Neuronal stem cell (in vitro differentiated cells): ENCODE measurements around the gene DNHD1.

ENCODE experiments used
- DNase-seq: peaks from one replicate; pipeline ENCODE4 v3.0.0-alpha.2; 2013; ENCODE audit warnings: low spot score
- H2AFZ ChIP-seq: one replicate; pipeline ENCODE4 v1.6.1; 2013; ENCODE audit warnings: mild to moderate bottlenecking, low read length, inconsistent platforms
- H2AK5ac ChIP-seq: 2 replicates; pipeline ENCODE4 v1.6.1; 2013; ENCODE audit warnings: low read depth, mild to moderate bottlenecking, inconsistent platforms, low read length, moderate library complexity, mixed read lengths
- H2BK120ac ChIP-seq: 2 replicates; pipeline ENCODE4 v1.6.1; 2013; ENCODE audit warnings: low read depth, mild to moderate bottlenecking, inconsistent platforms, low read length, moderate library complexity, mixed read lengths
- H2BK12ac ChIP-seq: one replicate; pipeline ENCODE4 v1.6.1; 2013; ENCODE audit warnings: low read length, inconsistent platforms
- H2BK15ac ChIP-seq: 2 replicates; pipeline ENCODE4 v1.6.1; 2013; ENCODE audit warnings: mild to moderate bottlenecking, low read length, inconsistent platforms, mixed read lengths
- H2BK5ac ChIP-seq: one replicate; pipeline ENCODE4 v1.6.1; 2013; ENCODE audit warnings: inconsistent platforms, mild to moderate bottlenecking, low read length, moderate library complexity
- H3K14ac ChIP-seq: one replicate; pipeline ENCODE4 v1.6.1; 2013; ENCODE audit warnings: low read length, inconsistent platforms
- H3K18ac ChIP-seq: 2 replicates; pipeline ENCODE4 v1.6.1; 2013; ENCODE audit warnings: low read length, inconsistent platforms
- H3K23ac ChIP-seq: 2 replicates; pipeline ENCODE4 v1.6.1; 2013; ENCODE audit warnings: low read depth, mild to moderate bottlenecking, mixed read lengths, low read length, inconsistent platforms; ENCODE audit not compliant: poor library complexity
- H3K27ac ChIP-seq: replicated peaks from 3 replicates; pipeline ENCODE4 v1.5.1; 2013; ENCODE audit warnings: low read length, inconsistent platforms
- H3K27me3 ChIP-seq, 3 experiments: 2 replicates each; pipeline ENCODE4 v1.6.1; 2013; ENCODE audit warnings: low read length in 3 of 3, mild to moderate bottlenecking in 2 of 3, inconsistent platforms in 1 of 3, low read depth in 1 of 3, mixed read lengths in 1 of 3, moderate library complexity in 1 of 3; ENCODE audit not compliant: control insufficient read depth in 3 of 3, insufficient read depth in 3 of 3
- H3K36me3 ChIP-seq, 2 donors: replicated peaks in 1 of 2; 2 replicates each; pipeline ENCODE4 v1.6.1; 2013; ENCODE audit warnings: low read length in 2 of 2; ENCODE audit not compliant: control insufficient read depth in 2 of 2, insufficient read depth in 2 of 2
- H3K4ac ChIP-seq: 2 replicates; pipeline ENCODE4 v1.6.1; 2013; ENCODE audit warnings: inconsistent platforms, mild to moderate bottlenecking, low read length, moderate library complexity
- H3K4me1 ChIP-seq, 2 donors: 1 replicate in 1 of 2; 2 replicates in 1 of 2; pipeline ENCODE4 v1.6.1; 2013; ENCODE audit warnings: low read length in 2 of 2, low read depth in 1 of 2; ENCODE audit not compliant: control insufficient read depth in 2 of 2, insufficient read depth in 1 of 2
- H3K4me2 ChIP-seq: one replicate; pipeline ENCODE4 v1.6.1; 2013; ENCODE audit warnings: mild to moderate bottlenecking, low read length, inconsistent platforms; ENCODE audit not compliant: insufficient read depth, poor library complexity, severe bottlenecking
- H3K4me3 ChIP-seq, 2 donors: 2 replicates each; pipeline ENCODE4 v1.5.1; 2013; ENCODE audit warnings: low read length in 2 of 2, mild to moderate bottlenecking in 2 of 2, inconsistent platforms in 1 of 2, moderate library complexity in 1 of 2
- H3K79me1 ChIP-seq: one replicate; pipeline ENCODE4 v1.6.1; 2013; ENCODE audit warnings: low read depth, mild to moderate bottlenecking, inconsistent platforms, low read length, moderate library complexity
- H3K9ac ChIP-seq: one replicate; pipeline ENCODE4 v1.6.1; 2013; ENCODE audit warnings: mild to moderate bottlenecking, low read depth, low read length, inconsistent platforms; ENCODE audit not compliant: poor library complexity
- H3K9me3 ChIP-seq, 2 donors: replicated peaks in 1 of 2; 2 replicates each; pipeline versions ENCODE3 to v1.6.1; 2013; ENCODE audit warnings: low read length in 2 of 2, mild to moderate bottlenecking in 2 of 2, inconsistent platforms in 1 of 2, low read depth in 1 of 2, mixed read lengths in 1 of 2, moderate library complexity in 1 of 2; ENCODE audit not compliant: control insufficient read depth in 2 of 2, insufficient read depth in 1 of 2
- H4K8ac ChIP-seq: one replicate; pipeline ENCODE4 v1.6.1; 2013; ENCODE audit warnings: low read depth, mild to moderate bottlenecking, inconsistent platforms, low read length, moderate library complexity
- H4K91ac ChIP-seq: one replicate; pipeline ENCODE4 v1.6.1; 2013; ENCODE audit warnings: low read length, low read depth, mild to moderate bottlenecking, inconsistent platforms; ENCODE audit not compliant: poor library complexity
- WGBS, 2 donors: extraction: QIAGEN DNeasy Blood & Tissue Kit; methylation state at CpG; one replicate each; pipeline ENCODE4 v1.1.7; 2013; ENCODE audit warnings: missing lambda C conversion rate in 2 of 2, mixed read lengths in 1 of 2; ENCODE audit not compliant: insufficient read length in 2 of 2, insufficient replicate concordance in 1 of 2; ENCODE audit errors: extremely low coverage in 2 of 2; 5-methylcytosine and 5-hydroxymethylcytosine counted together

Gene DNHD1

DNA sequence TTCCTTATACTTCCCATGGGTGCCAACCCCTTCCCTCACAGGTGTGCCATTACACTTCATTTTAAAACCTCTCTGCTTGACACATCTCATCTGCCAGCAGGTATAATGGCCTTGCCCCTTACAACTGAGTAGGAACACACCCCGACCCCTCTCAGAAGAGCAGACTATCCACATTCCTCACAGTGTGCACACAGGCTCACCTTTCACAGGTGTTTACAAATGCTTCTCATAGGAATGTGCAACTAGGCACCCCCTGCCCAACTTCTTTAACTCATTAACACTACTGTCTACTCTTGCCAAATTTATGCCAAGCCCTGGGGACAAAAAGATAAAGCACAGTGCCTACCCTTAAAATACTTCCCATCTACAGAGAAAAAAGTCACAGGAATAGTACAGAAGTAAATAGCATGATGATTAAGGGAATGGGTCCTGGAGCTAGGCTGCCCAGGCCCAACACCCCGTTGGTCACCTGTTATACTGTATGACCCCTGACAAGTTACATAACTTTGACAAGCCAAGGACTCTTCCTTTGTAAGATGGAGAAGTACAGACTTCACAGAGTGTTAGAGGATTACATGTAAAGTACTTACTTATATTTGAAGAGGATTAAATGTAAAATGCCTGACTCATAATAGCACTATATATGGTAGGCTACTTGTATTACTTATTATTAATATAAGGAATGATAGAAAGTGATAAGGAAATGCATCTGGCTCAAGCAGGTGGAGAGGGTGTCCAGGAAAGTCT lies 38.6 kb upstream of the DNHD1 start:
- H3K9me3 ChIP-seq, result no peaks in the 10 kb centered on the region
- no peak overlapping the region for H3K4me2 ChIP-seq
- peaks cover 29 to 55% of the 10 kb centered on the region in 2 donors for H3K36me3 ChIP-seq
- no peak overlapping the region for H3K4ac ChIP-seq
- DNase-seq, result no peak
- no peak overlapping the region for H4K8ac ChIP-seq
- H2BK15ac ChIP-seq, result no peak overlapping the region
- no peak overlapping the region for H3K18ac ChIP-seq
- H3K79me1 ChIP-seq, result peaks cover 3% of the 10 kb centered on the region
- H3K27me3 ChIP-seq, result no peaks in the 10 kb centered on the region
- no peak overlapping the region for H3K14ac ChIP-seq
- H2AFZ ChIP-seq, result no peak overlapping the region
- H3K4me1 ChIP-seq, result no peaks in the 10 kb centered on the region
- H2AK5ac ChIP-seq, result no peak overlapping the region
- no peak overlapping the region for H4K91ac ChIP-seq
- no peak overlapping the region for H2BK12ac ChIP-seq
- no peak overlapping the region for H3K23ac ChIP-seq
- H2BK5ac ChIP-seq, result no peak overlapping the region
- no peak overlapping the region for H3K9ac ChIP-seq
- H3K4me3 ChIP-seq, result no peak overlapping the region
- WGBS, 2 donors, result no CpG with 5 or more reads among the region's 2 CpGs
- H3K27ac ChIP-seq, result no peak overlapping the region
- H2BK120ac ChIP-seq, result no peak overlapping the region

DNA sequence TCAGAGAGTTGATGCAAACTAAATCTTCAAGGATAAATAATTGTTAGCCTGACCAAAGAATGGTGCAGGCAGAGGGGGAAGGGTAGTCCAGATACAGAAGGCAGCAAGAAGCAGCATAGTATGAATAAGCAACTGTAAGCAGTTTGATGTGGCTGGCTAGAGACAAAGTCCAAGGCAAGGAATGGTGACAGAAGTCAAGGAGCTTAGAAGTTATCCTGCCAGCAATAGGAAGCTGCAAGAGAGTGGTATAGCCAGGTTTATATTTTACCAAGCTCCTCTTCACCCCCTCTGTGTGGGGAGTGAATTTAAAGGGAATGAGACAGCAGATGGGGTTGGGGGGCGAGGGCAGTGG lies 38.0 kb upstream of the DNHD1 start:
- H2BK120ac ChIP-seq, result no peak overlapping the region
- no peaks in the 10 kb centered on the region for H3K27me3 ChIP-seq
- H2AK5ac ChIP-seq, result no peak overlapping the region
- H4K91ac ChIP-seq, result no peak overlapping the region
- no peak overlapping the region for H3K18ac ChIP-seq
- DNase-seq, result no peak
- no peak overlapping the region for H2BK15ac ChIP-seq
- peaks cover 29 to 61% of the 10 kb centered on the region in 2 donors for H3K36me3 ChIP-seq
- H3K23ac ChIP-seq, result no peak overlapping the region
- no peaks in the 10 kb centered on the region for H3K9me3 ChIP-seq
- no peak overlapping the region for H2AFZ ChIP-seq
- H3K79me1 ChIP-seq, result peaks cover 3% of the 10 kb centered on the region
- H2BK5ac ChIP-seq, result no peak overlapping the region
- H3K4me3 ChIP-seq, result no peak overlapping the region
- no CpG with 5 or more reads among the region's 1 CpG for WGBS, 2 donors
- no peak overlapping the region for H3K14ac ChIP-seq
- H2BK12ac ChIP-seq, result no peak overlapping the region
- H3K9ac ChIP-seq, result no peak overlapping the region
- H3K4me1 ChIP-seq, result no peaks in the 10 kb centered on the region
- no peak overlapping the region for H3K4me2 ChIP-seq
- H3K4ac ChIP-seq, result no peak overlapping the region
- H3K27ac ChIP-seq, result no peak overlapping the region
- no peak overlapping the region for H4K8ac ChIP-seq

DNA sequence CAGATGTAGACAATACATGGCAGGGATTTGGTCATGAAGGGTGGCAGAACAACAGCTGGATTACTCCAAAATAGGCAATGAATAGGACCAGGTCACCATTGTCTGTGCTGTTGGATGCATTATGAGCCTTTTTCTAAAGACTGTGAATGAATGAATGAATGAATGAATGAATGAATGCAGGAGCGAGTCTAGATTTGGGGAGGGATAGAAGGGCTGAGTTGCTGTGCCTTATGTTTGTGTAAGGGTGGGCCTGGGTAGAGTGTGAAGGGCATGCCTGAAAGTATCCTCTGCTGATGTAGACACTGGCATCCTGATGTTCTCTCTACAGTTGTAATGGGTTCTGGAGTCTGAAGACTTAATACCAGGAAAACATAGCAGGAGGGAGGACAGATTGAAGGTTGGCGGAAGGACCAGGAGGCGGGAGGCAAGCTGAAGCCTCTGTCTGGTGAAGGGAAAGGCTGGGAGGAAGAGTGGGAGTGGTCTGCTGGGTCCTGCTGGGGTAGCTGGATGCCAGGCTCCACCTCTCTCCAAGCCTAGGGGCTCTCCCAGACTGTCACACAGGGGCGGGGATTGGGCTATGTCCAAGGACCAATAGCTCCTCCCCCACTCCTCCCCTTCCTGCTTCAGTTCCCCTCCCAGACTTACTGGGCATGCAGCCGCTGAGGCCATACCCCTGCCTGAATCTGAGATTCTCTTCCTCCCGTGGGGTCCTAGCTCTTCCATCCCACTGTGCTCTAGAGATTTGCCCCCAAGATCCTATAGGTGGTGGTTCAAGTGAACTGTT lies 28.2 kb upstream of the DNHD1 start:
- no peak overlapping the region for H3K27ac ChIP-seq
- no peak overlapping the region for H3K4ac ChIP-seq
- H3K9me3 ChIP-seq, result no peaks in the 10 kb centered on the region
- no peak overlapping the region for H2BK120ac ChIP-seq
- no CpG with 5 or more reads among the region's 6 CpGs for WGBS, 2 donors
- no peak overlapping the region for H2BK5ac ChIP-seq
- no peaks in the 10 kb centered on the region for H3K27me3 ChIP-seq
- DNase-seq, result peak; percentile 88
- H3K23ac ChIP-seq, result no peak overlapping the region
- H3K9ac ChIP-seq, result no peak overlapping the region
- H3K18ac ChIP-seq, result no peak overlapping the region
- H2AK5ac ChIP-seq, result no peak overlapping the region
- peaks cover 3 to 16% of the 10 kb centered on the region in 2 donors for H3K36me3 ChIP-seq
- no peak overlapping the region for H3K4me3 ChIP-seq
- H4K91ac ChIP-seq, result no peak overlapping the region
- H3K4me1 ChIP-seq, result peaks cover 7 to 16% of the 10 kb centered on the region in 2 donors
- H3K79me1 ChIP-seq, result no peaks in the 10 kb centered on the region
- peak overlapping the region; percentile 30 for H3K4me2 ChIP-seq
- no peak overlapping the region for H3K14ac ChIP-seq
- peak overlapping the region; percentile 78 for H2AFZ ChIP-seq
- no peak overlapping the region for H4K8ac ChIP-seq
- no peak overlapping the region for H2BK15ac ChIP-seq
- no peak overlapping the region for H2BK12ac ChIP-seq

DNA sequence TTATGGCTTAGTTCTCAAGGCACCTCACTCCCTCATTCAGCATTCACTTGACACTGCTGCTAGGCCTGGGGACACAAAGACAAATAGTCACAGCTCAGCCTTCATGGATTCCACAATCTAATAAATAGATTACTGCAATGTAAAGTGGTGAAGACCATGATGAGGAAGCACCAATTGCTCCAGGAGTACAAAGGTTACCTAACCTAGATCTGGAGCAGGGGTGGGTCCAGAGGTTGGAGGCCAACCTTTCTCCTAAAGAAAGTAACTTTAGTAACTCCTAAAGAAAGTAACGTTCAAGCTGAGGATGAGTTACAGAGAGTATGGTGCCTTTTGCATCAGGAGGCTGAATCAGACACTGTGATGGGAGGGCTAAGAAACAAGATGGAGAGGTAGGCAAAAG lies 27.5 kb upstream of the DNHD1 start:
- no peak overlapping the region for H2BK15ac ChIP-seq
- no peak for DNase-seq
- H2AFZ ChIP-seq, result peak overlapping the region; percentile 78
- no peaks in the 10 kb centered on the region for H3K9me3 ChIP-seq
- no peak overlapping the region for H2AK5ac ChIP-seq
- peaks cover 3 to 9% of the 10 kb centered on the region in 2 donors for H3K36me3 ChIP-seq
- no peak overlapping the region for H4K91ac ChIP-seq
- no peaks in the 10 kb centered on the region for H3K27me3 ChIP-seq
- no peak overlapping the region for H2BK120ac ChIP-seq
- no CpG with 5 or more reads among the region's 1 CpG for WGBS, 2 donors
- H3K4me2 ChIP-seq, result no peak overlapping the region
- no peak overlapping the region for H3K4me3 ChIP-seq
- H3K9ac ChIP-seq, result no peak overlapping the region
- no peak overlapping the region for H2BK5ac ChIP-seq
- no peak overlapping the region for H4K8ac ChIP-seq
- H3K23ac ChIP-seq, result no peak overlapping the region
- no peaks in the 10 kb centered on the region for H3K79me1 ChIP-seq
- no peak overlapping the region for H3K4ac ChIP-seq
- H3K18ac ChIP-seq, result no peak overlapping the region
- H3K4me1 ChIP-seq, result peaks cover 7 to 18% of the 10 kb centered on the region in 2 donors
- H3K27ac ChIP-seq, result no peak overlapping the region
- H3K14ac ChIP-seq, result no peak overlapping the region
- no peak overlapping the region for H2BK12ac ChIP-seq
